SU-DHL-6 (cell line): ENCODE data around the gene LYPD1.

Source experiments
- H2AFZ ChIP-seq: fragments of 200-600 bp; sonication (generic); 2 replicates; pipeline ENCODE4 v1.6.1; 2014; ENCODE audit warnings: low read depth, mild to moderate bottlenecking, moderate library complexity, mixed read lengths, antibody characterized with exemption, low read length; ENCODE audit not compliant: severe bottlenecking
- H3F3A ChIP-seq: fragments of 200-600 bp; shearing (Covaris generic); 2 replicates; pipeline ENCODE4 v1.6.0; 2016; ENCODE audit warnings: antibody characterized with exemption, mild to moderate bottlenecking; ENCODE audit not compliant: insufficient read depth
- H3K27ac ChIP-seq: fragments of 200-600 bp; sonication (generic); 2 replicates; pipeline ENCODE4 v1.5.1; 2016; ENCODE audit warnings: low read depth, mild to moderate bottlenecking, low read length, moderate library complexity, mixed read lengths
- H3K27me3 ChIP-seq: fragments of 200-600 bp; sonication (generic), shearing (Covaris generic); 2 replicates; pipeline ENCODE4 v1.6.0; 2014; ENCODE audit warnings: mild to moderate bottlenecking, low read length
- H3K36me3 ChIP-seq: fragments of 200-600 bp; sonication (generic); 2 replicates; pipeline ENCODE4 v1.6.1; 2014; ENCODE audit warnings: mild to moderate bottlenecking, low read length, mixed read lengths
- H3K4me2 ChIP-seq: fragments of 300-600, 200-600 bp; shearing (Covaris generic), sonication (generic); 2 replicates; pipeline ENCODE4 v1.6.0; 2014; ENCODE audit warnings: low read length, low read depth, mild to moderate bottlenecking; ENCODE audit not compliant: poor library complexity, severe bottlenecking
- H3K4me3 ChIP-seq: fragments of 200-600 bp; sonication (generic); 2 replicates; pipeline ENCODE4 v1.5.1; 2014; ENCODE audit warnings: antibody characterized with exemption, low read length, mild to moderate bottlenecking, mixed read lengths; ENCODE audit not compliant: insufficient read depth, poor library complexity, severe bottlenecking
- H3K79me2 ChIP-seq: fragments of 200-600 bp; sonication (generic); 2 replicates; pipeline ENCODE4 v1.6.1; 2014; ENCODE audit warnings: mild to moderate bottlenecking, low read length, moderate library complexity; ENCODE audit not compliant: insufficient read depth
- H3K9ac ChIP-seq: fragments of 200-600 bp; sonication (generic); 2 replicates; pipeline ENCODE4 v1.7.0; 2014; ENCODE audit warnings: mild to moderate bottlenecking, low read length
- H3K9me2 ChIP-seq: fragments of 200-600 bp; sonication (generic); replicated peaks from 2 replicates; pipeline ENCODE4 v1.6.1; 2014; ENCODE audit warnings: low read length; ENCODE audit not compliant: insufficient read depth
- H3K9me3 ChIP-seq: fragments of 200-600 bp; sonication (generic); 2 replicates; pipeline ENCODE4 v1.6.1; 2014; ENCODE audit warnings: low read length, mixed read lengths; ENCODE audit not compliant: insufficient read depth
- H4K20me1 ChIP-seq: fragments of 200-600 bp; sonication (generic); 2 replicates; pipeline ENCODE4 v1.6.1; 2014; ENCODE audit warnings: low read depth, mild to moderate bottlenecking, antibody characterized with exemption, low read length, moderate library complexity, mixed read lengths
- CTCF ChIP-seq: fragments of 200-600 bp; sonication (generic); IDR thresholded peaks from one replicate; pipeline ENCODE4 v1.5.1; 2017; ENCODE audit warnings: antibody characterized with exemption, mild to moderate bottlenecking, low read length, moderate library complexity; ENCODE audit not compliant: insufficient read depth, poor library complexity, severe bottlenecking
- EZH2phosphoT487 ChIP-seq: fragments of 200-600 bp; sonication (generic), shearing (Covaris generic); conservative IDR thresholded peaks from 2 replicates; pipeline ENCODE4 v1.6.1; 2018; ENCODE audit warnings: mild to moderate bottlenecking, antibody characterized with exemption, low read length, moderate library complexity, mixed read lengths

Gene LYPD1

GRCh38 chr2:132627536-132627935, 42.5 kb downstream of the LYPD1 start:
- Histone ChIP-seq H3K27ac (no peak overlapping the region), H3K9me2 (no peaks in the 10 kb centered on the region), H4K20me1 (no peaks in the 10 kb centered on the region), H3K36me3 (no peaks in the 10 kb centered on the region), H3K27me3 (no peaks in the 10 kb centered on the region), H2AFZ (no peak overlapping the region), H3K4me2 (no peak overlapping the region), H3K4me3 (no peak overlapping the region), H3F3A (no peaks in the 10 kb centered on the region), H3K9ac (no peak overlapping the region), H3K79me2 (no peaks in the 10 kb centered on the region), H3K9me3 (no peaks in the 10 kb centered on the region)
- TF ChIP-seq EZH2phosphoT487 (no peak), CTCF (no peak)

GRCh38 chr2:132623096-132623839, 46.7 kb downstream of the LYPD1 start:
- H3K27me3 ChIP-seq, result no peaks in the 10 kb centered on the region
- no peaks in the 10 kb centered on the region for H3K9me3 ChIP-seq
- no peaks in the 10 kb centered on the region for H3K9me2 ChIP-seq
- H3K27ac ChIP-seq, result no peak overlapping the region
- no peaks in the 10 kb centered on the region for H3K79me2 ChIP-seq
- no peak overlapping the region for H3K9ac ChIP-seq
- no peak overlapping the region for H3K4me2 ChIP-seq
- TF ChIP-seq EZH2phosphoT487 (no peak), CTCF (no peak)
- H3K4me3 ChIP-seq, result no peak overlapping the region
- no peak overlapping the region for H2AFZ ChIP-seq
- H3K36me3 ChIP-seq, result no peaks in the 10 kb centered on the region
- no peaks in the 10 kb centered on the region for H3F3A ChIP-seq
- H4K20me1 ChIP-seq, result no peaks in the 10 kb centered on the region

GRCh38 chr2:132621131-132621875, 48.7 kb downstream of the LYPD1 start:
- TF ChIP-seq EZH2phosphoT487 (no peak), CTCF (no peak)
- H3K36me3 ChIP-seq, result no peaks in the 10 kb centered on the region

More at GRCh38 chr2:132621131-132621875, 48.7 kb downstream of the LYPD1 start:
- no peak overlapping the region for H3K9ac ChIP-seq
- H3K27me3 ChIP-seq, result no peaks in the 10 kb centered on the region
- no peaks in the 10 kb centered on the region for H3K79me2 ChIP-seq
- H4K20me1 ChIP-seq, result no peaks in the 10 kb centered on the region
- H3K4me2 ChIP-seq, result no peak overlapping the region
- no peak overlapping the region for H3K27ac ChIP-seq
- H3K4me3 ChIP-seq, result no peak overlapping the region
- H3K9me2 ChIP-seq, result no peaks in the 10 kb centered on the region
- H3F3A ChIP-seq, result no peaks in the 10 kb centered on the region
- no peaks in the 10 kb centered on the region for H3K9me3 ChIP-seq
- H2AFZ ChIP-seq, result no peak overlapping the region
